GM23338 (cell line): ENCODE results near the gene S100A3. TPM values are rescaled to one million over a fixed set of nuclear protein-coding genes. Genes with fewer than 3 reads are reported as not detected.

Experiments
- ATAC-seq: fragments of 200-7000 bp; cut with Tn5 transposase; 3 replicates; pipeline ENCODE4 v1.9.1; 2020
- DNase-seq: peaks from one replicate; pipeline ENCODE4 v3.0.0-alpha.2; 2015; ENCODE audit warnings: low spot score
- H2AFZ ChIP-seq: fragments of 200-600 bp; sonication (generic); 2 replicates; pipeline ENCODE4 v1.8.0; 2016; ENCODE audit warnings: antibody characterized with exemption, mild to moderate bottlenecking, moderate library complexity
- H3F3A ChIP-seq: fragments of 200-600 bp; sonication (generic); replicated peaks from 2 replicates; pipeline ENCODE4 v1.8.0; 2017; ENCODE audit warnings: antibody characterized with exemption, mixed run types, low read depth
- H3K27ac ChIP-seq: fragments of 200-600 bp; sonication (generic); 2 replicates; pipeline ENCODE4 v1.6.1; 2016; ENCODE audit warnings: low read depth
- H3K27me3 ChIP-seq: fragments of 200-600 bp; sonication (generic); 2 replicates; pipeline ENCODE4 v1.8.0; 2016; ENCODE audit warnings: mild to moderate bottlenecking, mixed run types, moderate library complexity; ENCODE audit not compliant: insufficient read depth
- H3K36me3 ChIP-seq: fragments of 200-600 bp; sonication (generic); 2 replicates; pipeline ENCODE4 v1.8.0; 2016; ENCODE audit warnings: mild to moderate bottlenecking; ENCODE audit not compliant: insufficient read depth
- H3K4me1 ChIP-seq: fragments of 200-600 bp; sonication (generic); 2 replicates; pipeline ENCODE4 v1.8.0; 2016; ENCODE audit warnings: mild to moderate bottlenecking, moderate library complexity; ENCODE audit not compliant: insufficient read depth
- H3K4me2 ChIP-seq: fragments of 200-600 bp; sonication (generic); 2 replicates; pipeline ENCODE4 v1.7.1; 2017; ENCODE audit warnings: mixed run types
- H3K4me3 ChIP-seq: fragments of 200-600 bp; sonication (generic); 2 replicates; pipeline ENCODE4 v1.6.1; 2016; ENCODE audit warnings: mixed run types
- H3K79me2 ChIP-seq: fragments of 200-600 bp; sonication (generic); replicated peaks from 2 replicates; pipeline ENCODE4 v1.8.0; 2017; ENCODE audit warnings: mild to moderate bottlenecking; ENCODE audit not compliant: insufficient read depth
- H3K9me2 ChIP-seq: fragments of 200-600 bp; sonication (generic); 2 replicates; pipeline ENCODE4 v1.8.0; 2017; ENCODE audit not compliant: insufficient read depth
- H4K20me1 ChIP-seq: fragments of 200-600 bp; sonication (generic); replicated peaks from 2 replicates; pipeline ENCODE4 v1.8.0; 2017; ENCODE audit warnings: mild to moderate bottlenecking; ENCODE audit not compliant: insufficient read depth
- H3K27ac Mint-ChIP-seq: 2 replicates; pipeline ENCODE4 v1.8.0; 2020; ENCODE audit warnings: inconsistent platforms, mild to moderate bottlenecking, moderate library complexity, mixed read lengths
- H3K27me3 Mint-ChIP-seq: 3 replicates; pipeline ENCODE4 v1.8.0; 2022; ENCODE audit warnings: low read depth, mild to moderate bottlenecking, moderate library complexity, mixed read lengths, inconsistent platforms; ENCODE audit not compliant: insufficient read depth, poor library complexity
- H3K36me3 Mint-ChIP-seq: 3 replicates; pipeline ENCODE4 v1.8.0; 2021; ENCODE audit warnings: low read depth, mild to moderate bottlenecking, inconsistent platforms, moderate library complexity, mixed read lengths
- H3K4me1 Mint-ChIP-seq: 3 replicates; pipeline ENCODE4 v1.8.0; 2020; ENCODE audit warnings: mild to moderate bottlenecking, inconsistent platforms, mixed read lengths
- H3K4me3 Mint-ChIP-seq: 3 replicates; pipeline ENCODE4 v1.8.0; 2021; ENCODE audit warnings: moderate library complexity, mild to moderate bottlenecking, inconsistent platforms, mixed read lengths
- H3K9me3 Mint-ChIP-seq: 3 replicates; pipeline ENCODE4 v1.8.0; 2020; ENCODE audit warnings: moderate library complexity, mild to moderate bottlenecking, inconsistent platforms, mixed read lengths
- CREB1 ChIP-seq: fragments of 250-450 bp; sonication (Bioruptor Pico); IDR thresholded peaks from 2 replicates; pipeline ENCODE4 v1.5.0; 2020; ENCODE audit warnings: low read depth, mild to moderate bottlenecking, moderate library complexity
- CTCF ChIP-seq, 2 experiments: fragments of 200-600 bp in 1 of 2; sonication (generic) in 1 of 2; conservative IDR thresholded peaks; 2 replicates each; pipeline versions ENCODE4 v1.5.1 to v1.6.1; 2016 to 2017; ENCODE audit warnings: antibody characterized with exemption in 2 of 2, low read depth in 2 of 2, mild to moderate bottlenecking in 2 of 2, moderate library complexity in 1 of 2
- ETS1 ChIP-seq: IDR thresholded peaks from 2 replicates; pipeline ENCODE4 v1.6.1; 2016; ENCODE audit warnings: antibody characterized with exemption
- EZH2 ChIP-seq: fragments of 200-600 bp; sonication (generic); IDR thresholded peaks from one replicate; pipeline ENCODE4 v1.8.0; 2017; ENCODE audit warnings: antibody characterized with exemption, mild to moderate bottlenecking, low read depth; ENCODE audit not compliant: unreplicated experiment
- EZH2phosphoT487 ChIP-seq: fragments of 200-600 bp; sonication (generic); IDR thresholded peaks from one replicate; pipeline ENCODE4 v1.8.1; 2018; ENCODE audit warnings: antibody characterized with exemption; ENCODE audit not compliant: unreplicated experiment
- NANOG ChIP-seq: IDR thresholded peaks from 2 replicates; pipeline ENCODE4 v1.6.1; 2016; ENCODE audit warnings: antibody characterized with exemption, borderline replicate concordance
- POLR2AphosphoS5 ChIP-seq: IDR thresholded peaks from 2 replicates; pipeline ENCODE4 v1.6.1; 2016; ENCODE audit warnings: antibody characterized with exemption, low read depth
- REST ChIP-seq: IDR thresholded peaks from one replicate; pipeline ENCODE4 v1.6.1; 2018; ENCODE audit warnings: antibody characterized with exemption; ENCODE audit not compliant: unreplicated experiment
- STAT1 ChIP-seq: IDR thresholded peaks from one replicate; pipeline ENCODE4 v1.6.1; 2016; ENCODE audit warnings: antibody characterized with exemption; ENCODE audit not compliant: unreplicated experiment
- ZNF462 ChIP-seq: fragments of 250-450 bp; sonication (Bioruptor Pico); IDR thresholded peaks from 2 replicates; pipeline ENCODE4 v1.5.0; 2020; ENCODE audit warnings: mild to moderate bottlenecking, moderate library complexity
- polyA plus RNA-seq: library from polyadenylated mRNA; unstranded; fragments of >200 nt; fragmentation: Nextera tagmentation; extraction: Ambion mirVana; gene quantifications from 2 replicates; pipeline ENCODE4 v1.2.1, GENCODE V29; 2016
- total RNA-seq: library from RNA; depleted of rRNA; stranded (reverse); fragments of >200 nt; shearing (Covaris generic); gene quantifications from 2 replicates; pipeline ENCODE4 v1.2.3, GENCODE V29; 2014

S100A3 gene
- total and polyA plus RNA-seq, 2 experiments from 2014 or later, result not detected

GRCh38 chr1:153546796-153547559 lies 2.1 kb downstream of the S100A3 start:
- Histone ChIP-seq H3K27me3 (no peaks in the 10 kb centered on the region), H3K4me2 (no peak overlapping the region), H3K36me3 (no peaks in the 10 kb centered on the region), H3K27ac (no peak overlapping the region), H3K79me2 (no peaks in the 10 kb centered on the region), H3F3A (no peaks in the 10 kb centered on the region), H3K9me2 (no peaks in the 10 kb centered on the region), H4K20me1 (no peaks in the 10 kb centered on the region), H3K4me3 (no peak overlapping the region), H3K4me1 (peaks cover 18% of the 10 kb centered on the region), H2AFZ (peak overlapping the region; percentile 90)
- DNase-seq (no peak), ATAC-seq (peak; percentile 4; the same call in 2 of the 3 replicates)
- Mint-ChIP-seq H3K27ac (no peak overlapping the region), H3K27me3 (peaks cover 26% of the 10 kb centered on the region), H3K4me1 (peaks cover 60% of the 10 kb centered on the region), H3K36me3 (no peaks in the 10 kb centered on the region), H3K4me3 (no peak overlapping the region), H3K9me3 (no peaks in the 10 kb centered on the region; the same call in 2 of the 3 replicates)
- TF ChIP-seq ZNF462 (CRISPR knock-in tag) (no peak), NANOG (no peak), STAT1 (no peak), CREB1 (no peak), EZH2 (no peak), REST (no peak), POLR2AphosphoS5 (no peak), ETS1 (no peak), CTCF (conservative IDR thresholded peaks at IDR 0.05; ENCODE audit: low read depth in 2 of 2) (no peak), EZH2phosphoT487 (no peak)
